ENCODE results near the gene FNIP2. TPM values are rescaled to one million over a fixed set of nuclear protein-coding genes. Genes with fewer than 3 reads are reported as not detected.

The FNIP2 gene
- total RNA-seq, 4 donors from 2014 or later = 48.9 to 75.8 (median 63.2) TPM

GRCh38 chr4:158760866-158761265 is 8.0 kb upstream of the FNIP2 start:
- H3K27ac ChIP-seq = peak overlapping the region; percentile 3 to 49 (median 45)
- no peaks in the 10 kb centered on the region for H3K9me3 ChIP-seq
- no peak for DNase-seq
- H3K4me1 ChIP-seq = peaks cover 9 to 14% of the 10 kb centered on the region in 2 donors
- intact Hi-C loops (cut with DNase I) = no loop called here
- TF ChIP-seq POLR2A (IDR thresholded peaks at IDR 0.05) (no peak), CTCF (IDR thresholded peaks at IDR 0.05) (no peak)
- no peaks in the 10 kb centered on the region for H3K36me3 ChIP-seq
- WGBS, 2 donors = 64 to 72% methylated on average over 4 of the region's 4 CpGs
- no peaks in the 10 kb centered on the region for H3K27me3 ChIP-seq
- no peak overlapping the region for H3K4me3 ChIP-seq (replicated peaks in 1 of 3)

- TF ChIP-seq POLR2A (IDR thresholded peaks at IDR 0.05) (no peak), CTCF (IDR thresholded peaks at IDR 0.05) (no peak)
- Histone ChIP-seq H3K27ac (no peak overlapping the region), H3K4me1 (peaks cover 7 to 9% of the 10 kb centered on the region in 2 donors), H3K27me3 (no peaks in the 10 kb centered on the region), H3K36me3 (no peaks in the 10 kb centered on the region), H3K9me3 (no peaks in the 10 kb centered on the region), H3K4me3 (replicated peaks in 1 of 3) (no peak overlapping the region)
- intact Hi-C loops (cut with DNase I) = no loop called here
- WGBS, 2 donors = 87 to 91% methylated on average over 4 of the region's 4 CpGs
- no peak for DNase-seq
These were observed 6.3 kb upstream of the FNIP2 start for GRCh38 chr4:158762553-158762952.

GRCh38 chr4:158763462-158763861 is 5.4 kb upstream of the FNIP2 start:
- no peaks in the 10 kb centered on the region for H3K9me3 ChIP-seq
- TF ChIP-seq CTCF (IDR thresholded peaks at IDR 0.05) (no peak), POLR2A (IDR thresholded peaks at IDR 0.05) (no peak)
- intact Hi-C loops (cut with DNase I) = no loop called here
- no peaks in the 10 kb centered on the region for H3K36me3 ChIP-seq
- no peak for DNase-seq
- no peaks in the 10 kb centered on the region for H3K27me3 ChIP-seq
- peaks cover 7 to 9% of the 10 kb centered on the region in 2 donors for H3K4me1 ChIP-seq
- no peak overlapping the region for H3K4me3 ChIP-seq (replicated peaks in 1 of 3)
- WGBS, 2 donors = 45 to 47% methylated on average over 2 of the region's 2 CpGs
- no peak overlapping the region for H3K27ac ChIP-seq

GRCh38 chr4:158766434-158767044 is 2.3 kb upstream of the FNIP2 start:
- no peak for DNase-seq
- TF ChIP-seq CTCF (IDR thresholded peaks at IDR 0.05) (no peak), POLR2A (IDR thresholded peaks at IDR 0.05) (no peak)
- H3K4me3 ChIP-seq (replicated peaks in 1 of 3) = no peak overlapping the region
- 91 to 92% methylated on average over 6 of the region's 6 CpGs for WGBS, 2 donors
- H3K4me1 ChIP-seq = peaks cover 10 to 17% of the 10 kb centered on the region in 2 donors
- no peaks in the 10 kb centered on the region for H3K36me3 ChIP-seq
- intact Hi-C loops (cut with DNase I) = no loop called here
- H3K9me3 ChIP-seq = no peaks in the 10 kb centered on the region
- H3K27ac ChIP-seq = no peak overlapping the region
- H3K27me3 ChIP-seq = no peaks in the 10 kb centered on the region

GRCh38 chr4:158767451-158767850 is 1.4 kb upstream of the FNIP2 start:
- 47 to 48% methylated on average over 2 of the region's 2 CpGs for WGBS, 2 donors
- no peaks in the 10 kb centered on the region for H3K9me3 ChIP-seq
- intact Hi-C loops (cut with DNase I) = no loop called here
- TF ChIP-seq CTCF (IDR thresholded peaks at IDR 0.05) (no peak), POLR2A (IDR thresholded peaks at IDR 0.05) (no peak)
- no peak overlapping the region for H3K27ac ChIP-seq
- H3K4me1 ChIP-seq = peaks cover 10 to 17% of the 10 kb centered on the region in 2 donors
- H3K36me3 ChIP-seq = no peaks in the 10 kb centered on the region
- H3K4me3 ChIP-seq (replicated peaks in 1 of 3) = no peak overlapping the region
- H3K27me3 ChIP-seq = no peaks in the 10 kb centered on the region
- DNase-seq = no peak
